ENCODE data around the gene PIM3. TPM values are rescaled to one million over a fixed set of nuclear protein-coding genes. Genes with fewer than 3 reads are reported as not detected.

Gene PIM3
- total and polyA plus RNA-seq, 4 donors = 11.0 to 74.9 (median 28.7) TPM

- Histone ChIP-seq H3K36me3 (ENCODE audit: control insufficient read depth in 1 of 2, insufficient read depth in 2 of 2, low read length in 1 of 2) (no peaks in the 10 kb centered on the region), H3K4me3 (ENCODE audit: low read length in 2 of 2) (no peak overlapping the region), H3K27ac (ENCODE audit: low read depth in 1 of 2, low read length in 2 of 2) (no peak overlapping the region), H3K9me3 (ENCODE audit: control insufficient read depth, low read length) (peaks cover 2% of the 10 kb centered on the region), H3K27me3 (ENCODE audit: control insufficient read depth in 1 of 2, insufficient read depth in 2 of 2, low read length in 1 of 2) (no peaks in the 10 kb centered on the region), H3K4me1 (ENCODE audit: control insufficient read depth in 1 of 2, insufficient read depth in 2 of 2, low read length in 2 of 2) (no peaks in the 10 kb centered on the region)
- ATAC-seq (ENCODE audit: low FRiP score) = no peak
- peak in 1 of 2 donors; percentile 52 for DNase-seq
- intact Hi-C loops (cut with DNase I) = no loop called here
- 72 to 76% methylated on average over 10 to 11 of the region's 11 CpGs for WGBS, 2 donors
Measured at GRCh38 chr22:49993649-49994360, 33.2 kb downstream of the PIM3 start.

- Histone ChIP-seq H3K27me3 (ENCODE audit: control insufficient read depth in 1 of 2, insufficient read depth in 2 of 2, low read length in 1 of 2) (no peaks in the 10 kb centered on the region), H3K4me1 (ENCODE audit: control insufficient read depth in 1 of 2, insufficient read depth in 2 of 2, low read length in 2 of 2) (no peaks in the 10 kb centered on the region), H3K4me3 (ENCODE audit: low read length in 2 of 2) (no peak overlapping the region), H3K27ac (ENCODE audit: low read depth in 1 of 2, low read length in 2 of 2) (no peak overlapping the region), H3K36me3 (ENCODE audit: control insufficient read depth in 1 of 2, insufficient read depth in 2 of 2, low read length in 1 of 2) (no peaks in the 10 kb centered on the region), H3K9me3 (ENCODE audit: control insufficient read depth, low read length) (peaks cover 2% of the 10 kb centered on the region)
- WGBS, 2 donors = 94% methylated on average over 21 of the region's 21 CpGs
- ATAC-seq (ENCODE audit: low FRiP score) (peak; percentile 5), DNase-seq (peak; percentile 41 to 67)
- intact Hi-C loops (cut with DNase I) = no loop called here
Measured at GRCh38 chr22:49994361-49995040, 33.9 kb downstream of the PIM3 start.

GRCh38 chr22:49995041-49995360, 34.4 kb downstream of the PIM3 start:
- H3K4me1 ChIP-seq (ENCODE audit: control insufficient read depth in 1 of 2, insufficient read depth in 2 of 2, low read length in 2 of 2) = no peaks in the 10 kb centered on the region
- WGBS, 2 donors = 76 to 88% methylated on average over 3 of the region's 3 CpGs
- DNase-seq = peak in 1 of 2 donors; percentile 71
- H3K4me3 ChIP-seq (ENCODE audit: low read length in 2 of 2) = no peak overlapping the region
- no peaks in the 10 kb centered on the region for H3K27me3 ChIP-seq (ENCODE audit: control insufficient read depth in 1 of 2, insufficient read depth in 2 of 2, low read length in 1 of 2)
- H3K36me3 ChIP-seq (ENCODE audit: control insufficient read depth in 1 of 2, insufficient read depth in 2 of 2, low read length in 1 of 2) = no peaks in the 10 kb centered on the region
- no peak overlapping the region for H3K27ac ChIP-seq (ENCODE audit: low read depth in 1 of 2, low read length in 2 of 2)
- H3K9me3 ChIP-seq (ENCODE audit: control insufficient read depth, low read length) = peaks cover 2% of the 10 kb centered on the region
- intact Hi-C loops (cut with DNase I) = no loop called here
- no peak for ATAC-seq (ENCODE audit: low FRiP score)

GRCh38 chr22:49995361-49996118, 35.0 kb downstream of the PIM3 start:
- Histone ChIP-seq H3K4me3 (ENCODE audit: low read length in 2 of 2) (no peak overlapping the region), H3K4me1 (ENCODE audit: control insufficient read depth in 1 of 2, insufficient read depth in 2 of 2, low read length in 2 of 2) (no peaks in the 10 kb centered on the region), H3K36me3 (ENCODE audit: control insufficient read depth in 1 of 2, insufficient read depth in 2 of 2, low read length in 1 of 2) (no peaks in the 10 kb centered on the region), H3K27ac (ENCODE audit: low read depth in 1 of 2, low read length in 2 of 2) (no peak overlapping the region), H3K9me3 (ENCODE audit: control insufficient read depth, low read length) (peaks cover 2% of the 10 kb centered on the region), H3K27me3 (ENCODE audit: control insufficient read depth in 1 of 2, insufficient read depth in 2 of 2, low read length in 1 of 2) (no peaks in the 10 kb centered on the region)
- peak; percentile 44 to 60 for DNase-seq
- ATAC-seq (ENCODE audit: low FRiP score) = no peak
- intact Hi-C loops (cut with DNase I) = no loop called here
- WGBS, 2 donors = 83 to 85% methylated on average over 10 of the region's 10 CpGs

GRCh38 chr22:49996119-49996517, 35.5 kb downstream of the PIM3 start:
- DNase-seq (peak in 1 of 2 donors; percentile 51), ATAC-seq (ENCODE audit: low FRiP score) (no peak)
- Histone ChIP-seq H3K27ac (ENCODE audit: low read depth in 1 of 2, low read length in 2 of 2) (no peak overlapping the region), H3K9me3 (ENCODE audit: control insufficient read depth, low read length) (no peaks in the 10 kb centered on the region), H3K4me1 (ENCODE audit: control insufficient read depth in 1 of 2, insufficient read depth in 2 of 2, low read length in 2 of 2) (no peaks in the 10 kb centered on the region), H3K27me3 (ENCODE audit: control insufficient read depth in 1 of 2, insufficient read depth in 2 of 2, low read length in 1 of 2) (no peaks in the 10 kb centered on the region), H3K4me3 (ENCODE audit: low read length in 2 of 2) (no peak overlapping the region), H3K36me3 (ENCODE audit: control insufficient read depth in 1 of 2, insufficient read depth in 2 of 2, low read length in 1 of 2) (no peaks in the 10 kb centered on the region)
- intact Hi-C loops (cut with DNase I) = no loop called here
- 89 to 90% methylated on average over 4 of the region's 4 CpGs for WGBS, 2 donors

GRCh38 chr22:49996518-49997250, 36.1 kb downstream of the PIM3 start:
- ATAC-seq (ENCODE audit: low FRiP score) = no peak
- 88 to 89% methylated on average over 19 of the region's 19 CpGs for WGBS, 2 donors
- Histone ChIP-seq H3K9me3 (ENCODE audit: control insufficient read depth, low read length) (no peaks in the 10 kb centered on the region), H3K4me1 (ENCODE audit: control insufficient read depth in 1 of 2, insufficient read depth in 2 of 2, low read length in 2 of 2) (no peaks in the 10 kb centered on the region), H3K27me3 (ENCODE audit: control insufficient read depth in 1 of 2, insufficient read depth in 2 of 2, low read length in 1 of 2) (no peaks in the 10 kb centered on the region), H3K4me3 (ENCODE audit: low read length in 2 of 2) (no peak overlapping the region), H3K36me3 (ENCODE audit: control insufficient read depth in 1 of 2, insufficient read depth in 2 of 2, low read length in 1 of 2) (no peaks in the 10 kb centered on the region), H3K27ac (ENCODE audit: low read depth in 1 of 2, low read length in 2 of 2) (no peak overlapping the region)
- intact Hi-C loops (cut with DNase I) = no loop called here
- DNase-seq = peak in 1 of 2 donors; percentile 68

GRCh38 chr22:49997251-49997599, 36.7 kb downstream of the PIM3 start:
- 92 to 94% methylated on average over 8 to 12 of the region's 12 CpGs for WGBS, 2 donors
- ATAC-seq (ENCODE audit: low FRiP score) = no peak

GRCh38 chr22:49997932-49998717, 37.6 kb downstream of the PIM3 start:
- Histone ChIP-seq H3K27me3 (ENCODE audit: control insufficient read depth in 1 of 2, insufficient read depth in 2 of 2, low read length in 1 of 2) (no peaks in the 10 kb centered on the region), H3K36me3 (ENCODE audit: control insufficient read depth in 1 of 2, insufficient read depth in 2 of 2, low read length in 1 of 2) (no peaks in the 10 kb centered on the region)
- peak in 1 of 2 donors; percentile 70 for DNase-seq

More at GRCh38 chr22:49997251-49997599, 36.7 kb downstream of the PIM3 start:
- DNase-seq = peak in 1 of 2 donors; percentile 55
- no peaks in the 10 kb centered on the region for H3K4me1 ChIP-seq (ENCODE audit: control insufficient read depth in 1 of 2, insufficient read depth in 2 of 2, low read length in 2 of 2)
- H3K27me3 ChIP-seq (ENCODE audit: control insufficient read depth in 1 of 2, insufficient read depth in 2 of 2, low read length in 1 of 2) = no peaks in the 10 kb centered on the region
- no peaks in the 10 kb centered on the region for H3K36me3 ChIP-seq (ENCODE audit: control insufficient read depth in 1 of 2, insufficient read depth in 2 of 2, low read length in 1 of 2)
- intact Hi-C loops (cut with DNase I) = no loop called here
- H3K9me3 ChIP-seq (ENCODE audit: control insufficient read depth, low read length) = no peaks in the 10 kb centered on the region
- H3K4me3 ChIP-seq (ENCODE audit: low read length in 2 of 2) = no peak overlapping the region
- no peak overlapping the region for H3K27ac ChIP-seq (ENCODE audit: low read depth in 1 of 2, low read length in 2 of 2)

More at GRCh38 chr22:49997932-49998717, 37.6 kb downstream of the PIM3 start:
- no peaks in the 10 kb centered on the region for H3K4me1 ChIP-seq (ENCODE audit: control insufficient read depth in 1 of 2, insufficient read depth in 2 of 2, low read length in 2 of 2)
- WGBS, 2 donors = 93 to 95% methylated on average over 19 to 21 of the region's 21 CpGs
- no peaks in the 10 kb centered on the region for H3K9me3 ChIP-seq (ENCODE audit: control insufficient read depth, low read length)
- H3K4me3 ChIP-seq (ENCODE audit: low read length in 2 of 2) = no peak overlapping the region
- no peak for ATAC-seq (ENCODE audit: low FRiP score)
- H3K27ac ChIP-seq (ENCODE audit: low read depth in 1 of 2, low read length in 2 of 2) = no peak overlapping the region
- intact Hi-C loops (cut with DNase I) = no loop called here

Data from aorta (tissue), 5 donors.